T-helper 22 cell (primary cell): ENCODE data around the gene PYDC1.
"Not testable (repeated sequence)": the region's sequence is repeated elsewhere in the genome, so short reads cannot be mapped to it uniquely, and the experiment has no call there.

Source experiments
- DNase-seq: peaks from one replicate; pipeline ENCODE4 v3.0.0-alpha.2; 2020; ENCODE audit warnings: low read depth

PYDC1 gene

GRCh38 chr16:31179219-31179746 lies 37.7 kb downstream of the PYDC1 start:
- DNase-seq = no peak

GRCh38 chr16:31177136-31177535 lies 39.8 kb downstream of the PYDC1 start:
- peak; percentile 45 for DNase-seq

GRCh38 chr16:31170048-31170447 lies 46.9 kb downstream of the PYDC1 start:
- DNase-seq = not testable (repeated sequence)

GRCh38 chr16:31168848-31169247 lies 48.1 kb downstream of the PYDC1 start:
- no peak for DNase-seq

GRCh38 chr16:31167315-31167714 lies 49.6 kb downstream of the PYDC1 start:
- no peak for DNase-seq
